A673 (cell line): Measurements from ENCODE around the gene SLC31A1.

Experiments
- CTCF ChIP-seq: fragments of 300-800, 200-600 bp; sonication (generic); conservative IDR thresholded peaks from 2 replicates; pipeline ENCODE4 v1.5.1; 2017; ENCODE audit warnings: low read depth, mild to moderate bottlenecking, antibody characterized with exemption, low read length, moderate library complexity, mixed read lengths
- EZH2 ChIP-seq: fragments of 200-600 bp; sonication (generic); IDR thresholded peaks from 2 replicates; pipeline ENCODE4 v1.6.1; 2017; ENCODE audit warnings: borderline replicate concordance, low read depth, mild to moderate bottlenecking, mixed read lengths, antibody characterized with exemption, low read length; ENCODE audit not compliant: poor library complexity, severe bottlenecking

- TF ChIP-seq CTCF (no peak), EZH2 (no peak)
Observed at GRCh38 chr9:113296796-113297558, 75.6 kb downstream of the SLC31A1 start.
